GM19468 (cell line): ENCODE data around the gene PIK3AP1.
"Not testable (repeated sequence)": the region's sequence is repeated elsewhere in the genome, so short reads cannot be mapped to it uniquely, and the experiment has no call there.

Experiments
- ATAC-seq: cut with Tn5 transposase; IDR thresholded peaks from one replicate; pipeline ENCODE4 v1.9.1; 2021; ENCODE audit warnings: mild to moderate bottlenecking, moderate library complexity, moderate number of reproducible peaks; ENCODE audit not compliant: unreplicated experiment; ENCODE audit errors: extremely low read depth

PIK3AP1 gene

DNA sequence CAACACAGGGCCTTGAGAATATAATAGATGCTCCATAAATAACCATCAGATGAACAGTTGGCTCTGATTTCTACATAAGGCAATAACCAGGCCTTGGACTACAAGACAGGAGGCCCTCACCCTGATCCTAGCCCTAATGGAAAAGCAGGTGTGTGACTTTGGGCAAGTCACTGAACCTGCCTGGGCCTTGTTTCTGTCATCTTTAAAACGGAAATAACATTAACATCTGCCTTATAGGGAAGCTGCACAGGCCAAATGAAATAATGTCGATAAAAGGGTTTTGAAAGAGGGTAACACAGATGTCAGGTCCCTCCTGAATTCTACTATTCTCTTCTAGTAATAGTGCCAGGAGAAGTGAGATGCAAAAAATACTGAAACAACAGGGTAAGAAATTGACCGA, 20.7 kb downstream of the PIK3AP1 start:
- no peak for ATAC-seq

DNA sequence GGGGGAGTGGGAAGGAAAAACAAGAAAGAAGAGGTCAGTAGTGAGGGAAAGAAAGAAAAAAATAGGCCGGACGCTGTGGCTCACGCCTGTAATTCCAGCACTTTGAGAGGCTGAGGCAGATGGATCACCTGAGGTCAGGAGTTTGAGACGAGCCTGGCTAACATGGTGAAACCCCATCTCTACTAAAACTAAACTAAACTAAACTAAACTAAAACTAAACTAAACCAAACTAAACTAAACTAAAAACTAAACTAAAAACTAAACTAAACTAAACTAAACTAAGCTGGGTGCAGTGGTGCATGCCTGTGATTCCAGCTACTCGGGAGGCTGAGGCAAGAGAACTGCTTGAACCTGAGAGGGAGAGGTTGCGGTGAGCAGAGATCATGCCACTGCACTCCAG, 22.0 kb downstream of the PIK3AP1 start:
- ATAC-seq = not testable (repeated sequence)

DNA sequence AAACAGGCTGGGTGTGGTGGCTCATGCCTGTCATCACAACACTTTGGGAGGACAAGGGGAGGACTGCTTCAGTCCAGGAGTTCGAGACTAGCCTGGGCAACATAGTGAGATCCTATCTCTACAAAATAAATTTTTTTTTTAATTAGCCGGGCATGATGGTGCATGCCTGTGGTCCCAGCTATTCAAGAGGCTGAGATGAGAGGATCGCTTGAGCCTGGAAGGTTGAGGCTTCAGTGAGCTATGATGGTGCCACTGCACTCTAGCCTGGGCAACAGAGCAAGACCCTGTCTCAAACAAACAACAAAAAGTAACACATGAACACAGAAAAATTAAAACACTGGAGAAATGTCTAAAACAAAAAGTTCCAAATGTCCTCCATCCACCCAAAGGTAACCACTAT, 22.9 kb downstream of the PIK3AP1 start:
- ATAC-seq = no peak

DNA sequence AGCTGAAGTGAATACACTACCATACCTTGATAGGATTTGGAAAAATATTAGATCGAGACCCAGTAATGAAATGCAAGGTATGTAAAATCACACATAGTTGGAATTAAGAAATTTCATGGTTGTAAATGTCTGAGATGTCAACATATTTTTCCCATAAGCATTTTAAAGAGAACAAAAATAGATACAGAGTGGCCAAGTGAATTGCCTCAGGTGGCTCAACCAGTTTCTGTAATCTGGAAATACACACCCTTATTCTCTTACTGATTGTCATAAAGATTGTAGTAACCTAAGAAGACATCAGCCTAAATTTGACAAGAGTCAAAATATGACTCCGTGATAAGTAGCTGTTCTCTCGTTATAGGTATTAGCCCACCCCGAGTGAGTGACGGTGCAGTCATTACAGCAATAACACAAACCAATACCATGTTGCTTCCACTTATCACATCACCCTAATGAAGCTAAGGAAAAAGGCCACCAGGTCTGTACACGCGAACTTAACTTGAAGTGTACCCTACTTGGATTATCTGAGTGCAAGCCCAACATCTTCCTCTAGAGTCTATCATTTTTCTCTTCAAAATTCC, 23.4 kb downstream of the PIK3AP1 start:
- ATAC-seq = no peak

DNA sequence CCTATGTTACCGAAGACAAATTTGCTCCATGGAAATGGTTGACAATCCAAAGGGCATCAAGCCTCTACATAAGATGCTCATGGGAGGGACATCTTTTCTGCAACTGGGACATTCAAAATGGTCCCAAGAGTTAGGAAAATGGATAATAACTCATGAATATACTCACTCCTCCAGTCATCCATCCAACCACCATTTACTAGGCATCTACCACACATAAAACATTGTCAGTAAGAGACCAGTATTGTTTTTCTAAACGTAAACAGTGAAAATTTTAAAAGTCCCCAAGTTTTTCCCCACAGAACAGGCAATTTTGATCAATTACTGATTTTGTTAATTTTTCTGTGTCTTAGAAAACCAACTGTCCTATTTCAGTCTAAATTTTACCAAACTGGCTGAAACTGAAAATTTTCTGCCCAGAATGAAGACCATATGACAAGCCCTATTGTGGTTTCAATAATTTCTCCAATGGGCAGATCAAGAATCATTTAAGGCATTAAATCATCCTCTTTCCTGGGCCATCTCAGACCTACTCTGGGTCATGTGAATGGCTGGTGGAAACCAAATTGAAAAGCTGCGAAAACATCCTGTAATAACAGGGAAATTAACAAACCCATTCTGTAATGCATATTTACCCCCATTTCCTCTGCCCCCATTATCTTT, 24.2 kb downstream of the PIK3AP1 start:
- no peak for ATAC-seq

DNA sequence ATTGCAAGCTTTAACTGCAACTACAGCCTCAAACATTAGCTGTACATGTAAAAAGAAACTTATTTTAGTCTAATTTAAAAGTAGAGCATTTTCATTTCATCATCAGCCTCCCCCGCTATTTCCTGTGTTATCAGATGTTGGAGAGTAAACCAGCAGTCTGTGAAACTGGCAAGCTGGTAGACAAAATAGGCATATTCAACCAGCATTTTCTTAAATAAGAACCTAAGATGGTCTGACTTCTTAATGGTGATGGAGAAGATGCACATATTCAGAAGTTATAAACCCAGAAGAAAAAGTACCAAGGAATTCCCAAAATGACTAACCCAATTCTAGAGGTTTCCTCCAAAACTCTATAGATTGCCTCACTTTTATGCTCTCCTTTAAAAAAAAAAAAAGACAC, 24.9 kb downstream of the PIK3AP1 start:
- ATAC-seq = no peak

DNA sequence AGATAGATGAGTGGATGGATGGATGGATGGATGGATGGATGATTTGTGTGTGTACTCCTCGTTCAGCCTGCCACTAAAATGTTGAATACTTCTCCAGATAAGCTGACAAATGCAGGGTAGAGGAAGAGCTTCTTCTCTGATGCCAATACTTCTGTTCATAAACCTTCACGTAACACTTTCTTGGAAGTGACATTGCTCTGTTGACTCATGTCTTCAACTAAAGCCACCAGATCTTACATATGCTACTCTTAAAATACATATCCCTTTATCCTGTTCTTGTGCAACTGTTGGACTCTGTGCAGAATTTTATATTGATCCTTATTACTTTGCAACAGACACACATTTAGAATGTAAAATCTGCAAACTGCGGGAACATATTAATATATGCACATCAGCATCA, 26.9 kb downstream of the PIK3AP1 start:
- no peak for ATAC-seq

DNA sequence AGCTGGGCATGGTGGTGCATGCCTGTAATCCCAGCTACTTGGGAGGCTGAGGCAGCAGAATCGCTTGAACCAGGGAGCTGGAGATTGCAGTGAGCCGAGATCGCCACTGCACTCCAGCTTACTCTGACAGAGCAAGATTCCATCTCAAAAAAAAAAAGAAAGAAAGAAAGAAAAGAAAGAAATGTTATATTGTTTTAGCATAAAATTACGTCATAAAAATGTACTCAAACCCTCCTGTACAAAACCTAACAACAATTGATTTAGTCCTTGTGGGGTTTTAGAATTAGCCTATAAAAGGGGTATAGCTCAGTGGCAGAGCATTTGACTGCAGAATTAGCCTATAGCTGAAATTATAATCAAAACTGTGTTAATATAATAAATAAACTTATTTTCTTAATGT, 27.9 kb downstream of the PIK3AP1 start:
- ATAC-seq = no peak

DNA sequence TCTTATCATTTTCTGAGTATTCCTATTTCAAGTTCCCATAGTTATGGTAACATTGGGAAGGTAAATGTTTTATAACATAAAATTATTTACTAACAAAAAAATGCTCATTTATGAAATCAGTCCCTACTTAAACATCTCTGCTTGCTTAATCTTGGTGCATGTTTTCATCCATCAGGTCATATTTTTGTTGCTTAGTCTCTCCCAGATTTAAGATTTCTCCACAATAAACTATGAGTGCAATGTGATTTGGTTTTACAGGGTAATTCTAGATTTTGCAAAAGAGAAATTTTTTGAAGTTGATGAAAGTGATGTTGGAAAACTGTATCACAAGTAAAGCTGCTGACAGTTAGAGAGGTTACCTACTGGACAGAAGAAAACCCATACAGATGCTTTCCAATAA, 28.6 kb downstream of the PIK3AP1 start:
- no peak for ATAC-seq

DNA sequence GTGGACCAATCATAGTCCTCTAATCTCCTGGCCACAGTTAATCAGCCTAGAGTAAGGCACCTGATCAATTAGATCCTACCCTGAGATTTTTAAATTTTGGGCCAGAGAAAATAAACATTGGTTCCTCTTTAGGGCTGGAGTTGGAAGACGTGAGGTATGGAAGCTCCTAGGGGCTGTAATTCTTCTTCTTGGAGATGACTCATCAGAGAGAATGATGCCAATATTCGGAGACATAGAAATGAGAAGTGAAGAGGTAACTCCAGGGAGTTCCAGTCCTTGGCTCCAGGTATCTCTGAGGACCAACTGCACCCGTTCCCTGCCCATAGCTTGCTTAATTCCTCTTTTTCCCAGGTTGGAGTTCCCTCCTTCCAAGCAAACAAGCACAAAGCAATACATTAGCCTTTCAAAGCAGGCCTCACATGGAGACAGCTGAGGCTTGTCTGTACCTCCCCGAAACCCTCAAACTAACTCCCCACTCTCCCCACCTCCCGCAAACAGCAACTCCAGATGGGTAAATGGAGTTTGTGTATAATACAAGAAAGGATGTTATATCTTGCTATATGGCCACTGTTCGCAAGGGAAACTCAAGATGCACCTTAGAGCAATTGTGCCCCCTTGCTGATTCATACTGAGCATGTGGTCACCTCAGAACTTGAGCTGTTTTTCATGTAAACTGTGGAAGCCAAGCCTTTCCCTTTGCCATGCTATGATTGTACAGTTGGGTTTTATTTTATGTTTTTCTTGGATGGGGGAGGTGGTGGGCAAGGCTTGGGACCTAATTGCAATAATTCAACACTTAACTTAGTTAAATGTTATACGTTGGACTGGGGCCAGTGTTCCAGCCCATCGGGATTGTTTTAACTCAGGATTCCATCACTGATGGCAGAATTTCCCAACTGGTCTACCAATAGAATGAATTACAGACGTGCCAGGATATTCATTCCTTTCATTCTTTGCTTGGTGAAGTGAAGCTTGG, 29.3 kb downstream of the PIK3AP1 start:
- no peak for ATAC-seq

DNA sequence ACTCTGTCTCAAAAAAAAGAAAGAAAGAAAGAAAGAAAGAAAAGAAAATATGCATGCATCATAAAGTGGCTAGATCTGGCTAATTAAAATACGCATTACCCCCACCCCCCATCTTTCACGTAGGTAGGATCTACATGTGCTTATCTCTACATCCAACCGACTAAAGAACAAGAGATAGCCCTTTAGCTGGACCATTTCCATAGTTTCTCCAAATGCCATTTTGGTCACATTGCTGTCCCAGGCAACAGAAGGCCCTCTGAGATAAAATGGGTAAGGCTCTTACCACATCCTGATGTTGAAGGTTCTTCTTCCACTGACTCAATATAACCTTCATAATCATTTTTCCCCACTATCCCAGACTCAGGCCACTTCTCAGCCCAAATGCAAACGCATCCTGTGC, 31.5 kb downstream of the PIK3AP1 start:
- ATAC-seq = no peak

DNA sequence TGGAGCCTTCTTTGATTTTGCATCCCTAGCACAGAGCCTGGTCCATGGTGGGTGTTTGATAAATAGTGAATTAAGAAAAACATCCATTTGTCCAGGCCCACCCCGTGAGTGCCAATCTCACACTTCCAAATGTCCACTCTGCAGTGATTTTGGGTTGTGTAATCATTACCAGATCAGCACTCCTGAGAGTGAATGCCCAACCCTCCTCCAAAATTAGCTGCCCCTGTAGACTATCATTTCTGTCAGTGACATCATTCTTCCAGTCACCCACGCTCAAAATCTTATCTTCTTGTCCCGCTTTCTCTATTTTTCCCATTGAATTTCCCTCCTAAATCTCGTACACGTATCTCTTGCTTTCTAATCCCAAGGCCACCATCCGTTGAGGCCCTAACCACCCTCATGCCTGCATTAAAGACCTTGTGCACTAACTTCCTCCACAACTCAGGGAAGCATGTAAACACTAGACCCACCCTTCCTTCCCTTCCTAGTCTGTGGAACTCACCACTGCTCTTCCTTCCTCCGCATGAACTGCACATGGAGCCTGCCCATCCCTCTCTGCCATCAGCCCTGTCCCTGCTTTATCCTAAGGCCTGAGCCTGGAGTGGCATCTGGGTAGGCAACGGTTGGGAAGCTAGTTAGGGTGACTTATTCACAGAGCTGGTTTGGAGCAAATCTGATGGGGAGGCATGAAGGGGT, 32.8 kb downstream of the PIK3AP1 start:
- ATAC-seq = no peak

DNA sequence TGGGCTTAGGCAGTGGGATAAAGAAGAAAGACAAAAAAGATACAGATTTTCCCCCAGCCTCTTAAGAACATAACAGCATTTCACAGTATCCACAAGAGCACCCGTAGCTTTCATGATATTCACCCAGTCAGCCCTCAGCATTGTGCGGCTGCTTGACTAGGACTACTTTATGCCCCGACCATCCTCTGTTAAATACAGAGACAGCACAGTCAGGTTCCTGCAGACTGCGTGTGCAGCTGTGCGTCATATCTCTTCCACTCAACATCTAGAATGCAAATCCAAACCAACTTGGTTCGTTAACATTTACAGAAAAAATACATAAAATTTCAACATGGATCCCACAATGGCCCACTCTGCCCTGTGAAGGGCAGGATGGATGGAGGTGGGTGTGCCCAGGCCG, 33.8 kb downstream of the PIK3AP1 start:
- no peak for ATAC-seq

DNA sequence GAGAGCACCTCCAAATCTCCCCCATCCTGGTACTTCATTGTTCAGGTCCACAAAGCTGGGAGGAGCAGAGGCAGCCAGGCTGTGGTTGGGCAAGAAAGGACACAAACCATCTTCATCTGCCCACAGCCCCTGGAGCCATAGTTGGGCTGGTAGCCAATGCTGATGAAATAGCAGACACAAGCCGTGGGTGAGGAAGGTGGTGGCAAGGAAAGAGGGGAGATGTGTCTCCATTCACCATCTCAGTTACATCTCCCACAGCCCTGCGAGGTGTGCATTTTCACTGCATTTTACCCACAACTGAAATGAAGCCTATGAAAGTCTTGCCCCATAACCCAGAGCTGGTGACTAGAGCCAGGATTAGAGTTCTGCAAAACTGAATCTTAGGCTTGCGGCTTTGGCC, 35.0 kb downstream of the PIK3AP1 start:
- no peak for ATAC-seq

DNA sequence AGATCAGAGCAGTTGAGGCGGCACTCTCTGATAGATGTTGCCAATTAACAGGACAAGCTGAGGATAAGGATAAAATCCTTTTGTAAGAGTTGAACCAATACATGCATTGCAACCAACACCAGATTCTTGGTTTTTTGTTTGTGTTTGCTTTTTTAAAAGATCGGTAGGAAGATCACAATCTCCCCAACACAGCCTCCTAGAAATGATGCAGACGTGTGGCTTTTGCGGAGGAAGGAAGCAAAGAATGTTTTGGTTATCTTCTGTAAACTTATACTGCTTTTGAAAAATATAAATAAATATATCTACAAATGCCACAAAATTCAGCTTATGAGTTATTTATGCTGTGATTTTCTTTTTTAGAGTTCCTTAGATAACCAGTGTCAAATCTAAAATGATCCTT, 35.5 kb downstream of the PIK3AP1 start:
- no peak for ATAC-seq

DNA sequence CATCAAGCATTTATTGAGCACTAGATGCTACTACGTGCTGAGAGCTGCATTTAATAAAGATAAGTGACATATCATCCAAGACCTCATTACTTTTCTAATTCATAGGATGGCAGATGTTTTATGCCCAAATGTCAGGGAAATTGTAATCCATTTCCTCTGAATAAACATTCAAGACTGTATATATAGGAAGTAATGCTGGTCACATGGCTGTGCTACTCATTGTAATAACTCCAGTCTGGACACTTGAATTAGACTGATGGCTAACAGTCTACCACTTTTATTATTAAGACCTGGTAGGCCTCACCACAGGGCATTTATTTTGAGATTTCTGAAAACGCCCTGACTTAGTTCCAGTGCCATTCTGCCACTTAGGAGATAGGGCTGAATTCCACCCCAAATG, 36.6 kb downstream of the PIK3AP1 start:
- ATAC-seq = no peak

DNA sequence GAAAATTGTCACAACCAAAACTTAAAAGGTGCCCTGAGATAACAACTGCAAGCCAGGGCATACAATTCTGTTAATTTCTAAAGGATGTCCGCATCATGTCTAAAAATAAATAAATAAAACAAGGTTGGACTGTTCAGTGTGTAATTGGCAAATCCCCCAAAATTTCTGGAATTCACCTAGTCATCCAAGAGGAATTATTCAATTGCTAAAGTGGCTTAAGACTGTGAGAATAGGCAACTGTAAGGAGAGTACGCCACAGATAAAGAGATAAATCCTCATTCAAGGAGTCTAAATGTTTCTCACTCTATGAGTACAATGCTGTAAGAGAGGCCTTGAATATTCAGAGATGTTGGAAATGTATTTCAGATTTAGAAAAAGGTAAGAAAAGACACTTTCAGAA, 37.2 kb downstream of the PIK3AP1 start:
- no peak for ATAC-seq

DNA sequence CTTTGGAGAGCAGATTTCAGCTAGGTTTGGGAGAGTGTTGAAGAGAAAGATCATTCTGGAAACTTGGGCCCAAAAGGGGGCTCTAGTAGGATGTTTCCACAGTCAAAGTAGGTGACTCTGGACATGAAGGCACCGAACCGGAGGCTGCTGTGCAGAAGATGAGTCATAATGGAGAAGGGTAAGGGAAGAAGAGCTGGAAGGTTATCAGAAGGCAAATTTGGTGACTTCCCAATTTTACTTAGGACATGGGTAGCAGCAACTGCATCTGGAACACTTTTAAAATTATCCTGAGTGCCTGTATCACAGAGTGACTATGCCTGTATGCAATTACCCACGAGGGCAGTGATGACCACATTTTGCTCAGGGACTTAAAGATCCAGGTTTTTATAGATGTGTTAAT, 38.8 kb downstream of the PIK3AP1 start:
- ATAC-seq = no peak

DNA sequence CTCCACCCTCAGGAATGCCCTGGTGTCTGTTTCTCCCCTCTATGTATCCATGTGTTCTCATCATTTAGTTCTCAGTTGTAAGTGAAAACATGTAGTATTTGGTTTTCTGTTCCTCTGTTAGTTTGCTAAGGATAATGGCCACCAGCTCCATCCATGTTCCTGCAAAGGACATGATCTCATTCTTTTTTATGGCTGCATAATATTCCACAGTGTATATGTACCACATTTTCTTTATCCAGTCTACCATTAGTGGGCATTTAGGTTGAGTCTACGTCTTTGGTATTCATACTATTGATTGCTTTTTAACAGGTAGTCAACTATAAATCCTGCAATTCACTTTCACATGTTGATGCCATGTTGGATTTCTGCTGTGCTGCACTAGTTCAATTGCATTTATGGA, 39.9 kb downstream of the PIK3AP1 start:
- ATAC-seq = not testable (repeated sequence)

DNA sequence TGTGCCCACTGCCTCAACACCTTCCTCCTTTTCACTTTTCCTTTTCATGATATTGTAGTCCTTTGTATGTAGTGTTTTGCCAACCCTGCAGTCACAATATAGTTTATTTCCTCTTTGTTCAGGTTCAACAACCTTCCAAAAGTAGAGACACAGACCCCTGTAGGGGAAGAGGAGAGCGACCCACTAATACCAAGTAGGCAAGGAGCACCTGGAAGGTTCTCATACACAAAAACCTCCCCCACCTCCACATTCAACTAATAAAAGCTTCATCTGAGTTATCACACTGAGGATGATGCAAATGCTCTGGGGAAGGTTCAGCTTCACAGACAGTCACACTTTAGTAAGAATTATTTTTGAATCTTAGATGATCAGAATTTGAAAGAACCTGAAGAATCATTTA, 41.6 kb downstream of the PIK3AP1 start:
- no peak for ATAC-seq
